IPS DF 19.7 (cell line): Measurements from ENCODE around the gene TSACC.

ENCODE experiments used
- DNase-seq: peaks from one replicate; pipeline ENCODE4 v3.0.0-alpha.2; 2013; ENCODE audit warnings: low read depth, low spot score

The TSACC gene

GRCh38 chr1:156373546-156373945 lies 35.2 kb downstream of the TSACC start:
- no peak for DNase-seq

- no peak for DNase-seq
These were observed 37.8 kb downstream of the TSACC start for GRCh38 chr1:156376146-156376545.

GRCh38 chr1:156376958-156377919 lies 38.9 kb downstream of the TSACC start:
- no peak for DNase-seq

- no peak for DNase-seq
These were observed 40.2 kb downstream of the TSACC start for GRCh38 chr1:156378557-156378956.

- DNase-seq = no peak
These were observed 41.3 kb downstream of the TSACC start for GRCh38 chr1:156379420-156380165.

GRCh38 chr1:156382561-156382960 lies 44.2 kb downstream of the TSACC start:
- DNase-seq = no peak

GRCh38 chr1:156383023-156383422 lies 44.7 kb downstream of the TSACC start:
- no peak for DNase-seq

GRCh38 chr1:156384007-156384406 lies 45.7 kb downstream of the TSACC start:
- no peak for DNase-seq

- DNase-seq = no peak
These were observed 46.3 kb downstream of the TSACC start for GRCh38 chr1:156384658-156385057.

- no peak for DNase-seq
These were observed 47.3 kb downstream of the TSACC start for GRCh38 chr1:156385534-156386031.

GRCh38 chr1:156386134-156386901 lies 48.0 kb downstream of the TSACC start:
- no peak for DNase-seq

GRCh38 chr1:156386949-156387869 lies 48.9 kb downstream of the TSACC start:
- DNase-seq = no peak

GRCh38 chr1:156387870-156388173 lies 49.5 kb downstream of the TSACC start:
- no peak for DNase-seq

- DNase-seq = no peak
These were observed 50.1 kb downstream of the TSACC start for GRCh38 chr1:156388174-156389137.

- no peak for DNase-seq
These were observed 51.0 kb downstream of the TSACC start for GRCh38 chr1:156389311-156389710.

- DNase-seq = no peak
These were observed 52.4 kb downstream of the TSACC start for GRCh38 chr1:156390469-156391365.

- no peak for DNase-seq
These were observed 53.0 kb downstream of the TSACC start for GRCh38 chr1:156391366-156391677.

- DNase-seq = no peak
These were observed 53.4 kb downstream of the TSACC start for GRCh38 chr1:156391701-156392100.

GRCh38 chr1:156392452-156392853 lies 54.1 kb downstream of the TSACC start:
- DNase-seq = no peak
